PC-9 (cell line): Measurements from ENCODE around the gene DGKK.

Experiments used
- EZH2 ChIP-seq: fragments of 200-600 bp; sonication (generic); IDR thresholded peaks from 2 replicates; pipeline ENCODE4 v1.8.0; 2017; ENCODE audit warnings: antibody characterized with exemption, low read depth
- TF ChIP-seq, protein P1 (sequence below): fragments of 200-600 bp; sonication (generic); conservative IDR thresholded peaks from 2 replicates; pipeline ENCODE4 v1.6.1; 2017; ENCODE audit warnings: mixed run types, antibody characterized with exemption, mild to moderate bottlenecking, moderate library complexity

DNA sequence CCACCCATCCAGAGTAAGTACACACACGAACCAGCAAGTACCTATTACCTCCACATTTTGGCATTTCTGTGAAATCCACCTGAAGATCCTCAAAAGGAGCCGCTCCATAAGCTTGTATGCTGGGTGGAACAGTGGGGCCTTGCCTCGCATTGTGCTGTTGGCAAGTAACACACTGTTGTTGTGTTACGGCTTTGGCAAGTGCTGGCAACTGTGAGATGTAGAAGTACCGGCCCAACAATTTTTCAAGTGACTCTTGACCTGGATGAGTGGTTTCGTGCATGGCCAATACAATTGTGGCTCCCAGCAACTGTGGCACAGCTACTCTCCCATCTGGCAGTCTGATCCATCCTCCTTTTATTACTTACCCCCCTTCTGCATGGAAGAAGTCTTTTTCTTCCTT lies 137.3 kb downstream of the DGKK start:
- TF ChIP-seq, protein P1, sequence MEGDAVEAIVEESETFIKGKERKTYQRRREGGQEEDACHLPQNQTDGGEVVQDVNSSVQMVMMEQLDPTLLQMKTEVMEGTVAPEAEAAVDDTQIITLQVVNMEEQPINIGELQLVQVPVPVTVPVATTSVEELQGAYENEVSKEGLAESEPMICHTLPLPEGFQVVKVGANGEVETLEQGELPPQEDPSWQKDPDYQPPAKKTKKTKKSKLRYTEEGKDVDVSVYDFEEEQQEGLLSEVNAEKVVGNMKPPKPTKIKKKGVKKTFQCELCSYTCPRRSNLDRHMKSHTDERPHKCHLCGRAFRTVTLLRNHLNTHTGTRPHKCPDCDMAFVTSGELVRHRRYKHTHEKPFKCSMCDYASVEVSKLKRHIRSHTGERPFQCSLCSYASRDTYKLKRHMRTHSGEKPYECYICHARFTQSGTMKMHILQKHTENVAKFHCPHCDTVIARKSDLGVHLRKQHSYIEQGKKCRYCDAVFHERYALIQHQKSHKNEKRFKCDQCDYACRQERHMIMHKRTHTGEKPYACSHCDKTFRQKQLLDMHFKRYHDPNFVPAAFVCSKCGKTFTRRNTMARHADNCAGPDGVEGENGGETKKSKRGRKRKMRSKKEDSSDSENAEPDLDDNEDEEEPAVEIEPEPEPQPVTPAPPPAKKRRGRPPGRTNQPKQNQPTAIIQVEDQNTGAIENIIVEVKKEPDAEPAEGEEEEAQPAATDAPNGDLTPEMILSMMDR, result no peak
- no peak for TF ChIP-seq EZH2
